GM12878 (cell line): Measurements from ENCODE around the gene LARP4B. TPM values are rescaled to one million over a fixed set of nuclear protein-coding genes. Genes with fewer than 3 reads are reported as not detected.

Experiments used
- CTCF ChIP-seq, 3 experiments: IDR thresholded peaks in 2 of 3; conservative IDR thresholded peaks in 1 of 3; 2 replicates each; pipeline ENCODE4 v1.5.1; 2011; ENCODE audit warnings: low read depth in 3 of 3, low read length in 3 of 3, mild to moderate bottlenecking in 3 of 3, control low read depth in 2 of 3, moderate library complexity in 2 of 3, inconsistent platforms in 1 of 3, mixed read lengths in 1 of 3; ENCODE audit not compliant: control insufficient read depth in 2 of 3, insufficient read depth in 1 of 3; ENCODE audit errors: extremely low read depth in 1 of 3
- GABPA ChIP-seq: IDR thresholded peaks from 2 replicates; pipeline ENCODE4 v1.6.1; 2014; ENCODE audit warnings: antibody characterized with exemption, low read depth, mild to moderate bottlenecking, inconsistent platforms
- NKRF ChIP-seq: fragments of 450-650 bp; conservative IDR thresholded peaks from 2 replicates; pipeline ENCODE4 v1.6.1; 2017; ENCODE audit warnings: mild to moderate bottlenecking, moderate library complexity
- polyA plus RNA-seq, 11 experiments: library from polyadenylated mRNA; depleted of rRNA in 4 of 11; unstranded in 6 of 11; stranded (reverse) in 5 of 11; fragments of >200 nt; fragmentation: Nextera tagmentation in 4 of 11; fragmentation: Illumina TruSeq in 1 of 11; extraction: Ambion mirVana in 4 of 11; extraction: Trizol in 1 of 11; gene quantifications; 1 replicate in 1 of 11; 2 replicates in 10 of 11; pipeline versions ENCODE4 v1.2.1 to v1.2.3, GENCODE V29; 2011 to 2016; ENCODE audit warnings: inconsistent platforms in 2 of 11, missing spikeins in 2 of 11, low read depth in 1 of 11
- total RNA-seq, 4 experiments: library from RNA; depleted of rRNA in 3 of 4; stranded (reverse); fragments of >200 nt in 3 of 4; fragmentation: Illumina TruSeq in 1 of 4; extraction: Trizol in 1 of 4; gene quantifications; 2 replicates each; pipeline versions ENCODE4 v1.2.1 to v1.2.3, GENCODE V29; 2013 to 2021
- TF ChIP-seq, protein P1 (sequence below): fragments of 450-650 bp; IDR thresholded peaks from 2 replicates; pipeline ENCODE4 v1.6.1; 2016; ENCODE audit warnings: mild to moderate bottlenecking
- TF ChIP-seq, protein P2 (sequence below): fragments of 450-650 bp; IDR thresholded peaks from 2 replicates; pipeline ENCODE4 v1.6.1; 2017; ENCODE audit warnings: mild to moderate bottlenecking, low read depth, inconsistent platforms; ENCODE audit not compliant: poor library complexity, severe bottlenecking
- TF ChIP-seq, protein P3 (sequence below): IDR thresholded peaks from 2 replicates; pipeline ENCODE4 v1.6.1; 2012; ENCODE audit warnings: low read depth, low read length, improper control_type of control experiment

LARP4B gene
- total and polyA plus RNA-seq, 10 of the 15 experiments (the other 5 are each of a cell fraction or from before 2014, with no cell fraction given): 10.5 to 119 (median 39.4) TPM

DNA sequence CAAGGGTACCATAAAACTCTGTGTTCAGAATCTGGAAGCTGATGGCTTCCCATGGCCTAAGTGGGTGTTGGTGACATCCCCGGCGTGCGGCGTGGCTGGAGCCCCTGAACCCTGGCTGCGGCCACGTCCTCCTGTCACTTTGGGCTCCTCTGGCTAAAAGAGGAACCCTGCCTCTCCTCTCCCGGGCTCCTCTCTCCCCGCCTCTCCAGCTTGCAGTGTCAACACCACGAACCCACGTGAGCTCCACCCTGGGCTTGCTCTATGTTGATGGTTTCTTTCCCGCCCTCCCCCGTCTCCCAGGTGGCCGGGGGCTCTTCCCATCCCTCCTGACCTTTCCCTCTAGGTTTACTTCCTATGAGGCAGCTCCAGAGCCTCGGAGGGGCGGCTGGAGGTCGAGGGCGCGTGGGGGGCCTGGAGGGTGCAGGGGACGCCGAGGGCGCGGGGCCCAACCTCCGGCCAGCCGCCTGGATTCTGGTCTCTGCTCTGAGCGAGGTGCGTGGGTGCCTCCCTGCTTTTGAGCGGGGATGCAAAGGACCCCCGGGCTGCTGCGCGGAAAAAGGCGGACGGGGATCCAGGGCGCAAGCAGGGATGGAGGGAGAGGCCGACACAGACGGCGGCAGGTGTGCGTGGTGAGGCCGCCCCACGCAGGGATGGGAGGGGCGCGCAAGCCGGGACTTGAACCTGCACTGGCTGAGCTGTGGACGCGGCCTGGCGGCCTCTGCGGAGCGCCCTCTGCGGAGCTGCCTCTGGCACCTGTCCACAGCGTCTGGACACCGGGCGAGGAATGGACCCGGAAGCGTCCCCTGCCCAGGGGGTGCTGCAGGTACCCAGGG is 126.5 kb downstream of the LARP4B start (continued):
- TF ChIP-seq NKRF (no peak), GABPA (no peak), CTCF (IDR thresholded peaks at IDR 0.05 in 2 of 3, conservative IDR thresholded peaks at IDR 0.05 in 1 of 3; ENCODE audit: control insufficient read depth in 2 of 3, extremely low read depth in 1 of 3, insufficient read depth in 1 of 3, low read depth in 3 of 3, low read length in 3 of 3) (no peak)
- TF ChIP-seq, protein P1, sequence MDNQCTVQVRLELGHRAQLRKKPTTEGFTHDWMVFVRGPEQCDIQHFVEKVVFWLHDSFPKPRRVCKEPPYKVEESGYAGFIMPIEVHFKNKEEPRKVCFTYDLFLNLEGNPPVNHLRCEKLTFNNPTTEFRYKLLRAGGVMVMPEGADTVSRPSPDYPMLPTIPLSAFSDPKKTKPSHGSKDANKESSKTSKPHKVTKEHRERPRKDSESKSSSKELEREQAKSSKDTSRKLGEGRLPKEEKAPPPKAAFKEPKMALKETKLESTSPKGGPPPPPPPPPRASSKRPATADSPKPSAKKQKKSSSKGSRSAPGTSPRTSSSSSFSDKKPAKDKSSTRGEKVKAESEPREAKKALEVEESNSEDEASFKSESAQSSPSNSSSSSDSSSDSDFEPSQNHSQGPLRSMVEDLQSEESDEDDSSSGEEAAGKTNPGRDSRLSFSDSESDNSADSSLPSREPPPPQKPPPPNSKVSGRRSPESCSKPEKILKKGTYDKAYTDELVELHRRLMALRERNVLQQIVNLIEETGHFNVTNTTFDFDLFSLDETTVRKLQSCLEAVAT: no peak
- TF ChIP-seq, protein P2, sequence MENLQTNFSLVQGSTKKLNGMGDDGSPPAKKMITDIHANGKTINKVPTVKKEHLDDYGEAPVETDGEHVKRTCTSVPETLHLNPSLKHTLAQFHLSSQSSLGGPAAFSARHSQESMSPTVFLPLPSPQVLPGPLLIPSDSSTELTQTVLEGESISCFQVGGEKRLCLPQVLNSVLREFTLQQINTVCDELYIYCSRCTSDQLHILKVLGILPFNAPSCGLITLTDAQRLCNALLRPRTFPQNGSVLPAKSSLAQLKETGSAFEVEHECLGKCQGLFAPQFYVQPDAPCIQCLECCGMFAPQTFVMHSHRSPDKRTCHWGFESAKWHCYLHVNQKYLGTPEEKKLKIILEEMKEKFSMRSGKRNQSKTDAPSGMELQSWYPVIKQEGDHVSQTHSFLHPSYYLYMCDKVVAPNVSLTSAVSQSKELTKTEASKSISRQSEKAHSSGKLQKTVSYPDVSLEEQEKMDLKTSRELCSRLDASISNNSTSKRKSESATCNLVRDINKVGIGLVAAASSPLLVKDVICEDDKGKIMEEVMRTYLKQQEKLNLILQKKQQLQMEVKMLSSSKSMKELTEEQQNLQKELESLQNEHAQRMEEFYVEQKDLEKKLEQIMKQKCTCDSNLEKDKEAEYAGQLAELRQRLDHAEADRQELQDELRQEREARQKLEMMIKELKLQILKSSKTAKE: no peak
- TF ChIP-seq, protein P3, sequence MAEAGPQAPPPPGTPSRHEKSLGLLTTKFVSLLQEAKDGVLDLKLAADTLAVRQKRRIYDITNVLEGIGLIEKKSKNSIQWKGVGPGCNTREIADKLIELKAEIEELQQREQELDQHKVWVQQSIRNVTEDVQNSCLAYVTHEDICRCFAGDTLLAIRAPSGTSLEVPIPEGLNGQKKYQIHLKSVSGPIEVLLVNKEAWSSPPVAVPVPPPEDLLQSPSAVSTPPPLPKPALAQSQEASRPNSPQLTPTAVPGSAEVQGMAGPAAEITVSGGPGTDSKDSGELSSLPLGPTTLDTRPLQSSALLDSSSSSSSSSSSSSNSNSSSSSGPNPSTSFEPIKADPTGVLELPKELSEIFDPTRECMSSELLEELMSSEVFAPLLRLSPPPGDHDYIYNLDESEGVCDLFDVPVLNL: no peak
- TF ChIP-seq, all 136 proteins: peak for 0
